Measurements from ENCODE around the gene SNTB2. TPM values are rescaled to one million over a fixed set of nuclear protein-coding genes. Genes with fewer than 3 reads are reported as not detected.
A peak's percentile ranks its signal among the peaks of the same experiment; 100 is the strongest.

The SNTB2 gene
- total and polyA plus RNA-seq, 2 donors (not counting 3 experiments of a cell fraction or from before 2014, with no cell fraction given) = 24.9 to 73.7 TPM

GRCh38 chr16:69188716-69189115, 1.8 kb downstream of the SNTB2 start:
- Histone ChIP-seq H3K4me2 (ENCODE audit: insufficient read depth, low read length) (peak overlapping the region; percentile 99), H3K9me1 (replicated peaks; ENCODE audit: control insufficient read depth, extremely low read depth, insufficient read depth, low read length) (no peaks in the 10 kb centered on the region), H3K79me2 (ENCODE audit: control insufficient read depth, insufficient read depth, low read length) (peaks cover 61% of the 10 kb centered on the region), H3K4me1 (ENCODE audit: control insufficient read depth, extremely low read depth, insufficient read depth, low read length) (peaks cover 34% of the 10 kb centered on the region), H3K4me3 (replicated peaks in 1 of 3; ENCODE audit: insufficient read depth in 1 of 3, low read depth in 1 of 3, low read length in 3 of 3) (peak overlapping the region; percentile 82 to 93 (median 90)), H4K20me1 (replicated peaks; ENCODE audit: control insufficient read depth, extremely low read depth, insufficient read depth, low read length) (no peaks in the 10 kb centered on the region), H3K27me3 (ENCODE audit: control insufficient read depth in 2 of 2, insufficient read depth in 2 of 2, low read length in 2 of 2) (no peaks in the 10 kb centered on the region), H3K9ac (replicated peaks; ENCODE audit: extremely low read depth, insufficient read depth, low read length) (peak overlapping the region; percentile 77), H3K36me3 (ENCODE audit: control insufficient read depth in 2 of 2, extremely low read depth in 1 of 2, insufficient read depth in 2 of 2, low read length in 2 of 2) (no peaks in the 10 kb centered on the region), H2AFZ (ENCODE audit: low read depth, low read length) (no peak overlapping the region), H3K27ac (ENCODE audit: insufficient read depth, low read depth, low read length) (peak overlapping the region; percentile 17), H3K9me3 (replicated peaks; ENCODE audit: control insufficient read depth, insufficient read depth, low read length) (no peaks in the 10 kb centered on the region)
- ChIA-PET POLR2A (no interaction called here), CTCF (interaction anchor here (0.8 to 2.9 kb wide), 9 partner anchors 9 to 99 kb away, joined by 3 to 24 read pairs (median 6); no protein-coding TSS in a partner anchor)
- TF ChIP-seq MYC (IDR thresholded peaks at IDR 0.05; ENCODE audit: low read depth, low read length) (no peak), MAX (IDR thresholded peaks at IDR 0.05; ENCODE audit: insufficient read depth, insufficient read length) (no peak), CTCF (IDR thresholded peaks at IDR 0.05; ENCODE audit: extremely low read depth in 1 of 2, insufficient read depth in 1 of 2, low read depth in 1 of 2, low read length in 2 of 2) (no peak), POLR2AphosphoS5 (IDR thresholded peaks at IDR 0.05; ENCODE audit: insufficient read depth, low read depth, low read length) (no peak), EZH2 (IDR thresholded peaks at IDR 0.05; ENCODE audit: borderline replicate concordance, low read depth, low read length, severe bottlenecking) (no peak), JUN (IDR thresholded peaks at IDR 0.05; ENCODE audit: borderline replicate concordance, insufficient read depth, insufficient read length, low read depth) (no peak), POLR2A (IDR thresholded peaks at IDR 0.05; ENCODE audit: low read depth, low read length) (no peak), GATA2 (IDR thresholded peaks at IDR 0.05; ENCODE audit: insufficient read depth, insufficient read length, low read depth, low read length) (no peak), FOS (IDR thresholded peaks at IDR 0.05; ENCODE audit: borderline replicate concordance, insufficient read depth, low read length) (no peak)
- no TSS peak for BruUV-seq (replicated peaks)
- intact Hi-C loops (cut with micrococcal nuclease) = loop anchor here (1.0 to 5.0 kb wide), 2 partner anchors 37 to 1499 kb away; partner anchors contain the start of gene MTSS2
- dilution Hi-C loops (cut with MboI; ENCODE audit: extremely low pct_ligation_motif_present, low sequenced_read_pairs) = no loop called here
- DNase-seq (ENCODE audit: low read depth, low spot score) (peak; percentile 54), FAIRE-seq (peak; percentile 67)

All from endothelial cell of umbilical vein (primary cell).